Left lung (tissue), 10 donors: ENCODE measurements around the gene CALHM4. TPM values are rescaled to one million over a fixed set of nuclear protein-coding genes. Genes with fewer than 3 reads are reported as not detected.
A peak's percentile ranks its signal among the peaks of the same experiment; 100 is the strongest.

Experiments used
- ATAC-seq: fragments of 200-7000 bp; cut with Tn5 transposase; one replicate; pipeline ENCODE4 v1.9.1; 2020; ENCODE audit warnings: moderate library complexity
- DNase-seq, 4 donors: peaks; one replicate each; pipeline ENCODE4 v3.0.0-alpha.2; 2013 to 2020
- H3K27ac ChIP-seq, 2 donors: fragments of 200-600 bp; sonication (generic) in 1 of 2; one replicate each; pipeline versions ENCODE4 v1.5.0 to v1.8.0; 2020 to 2021
- H3K27me3 ChIP-seq, 2 donors: fragments of 200-600 bp; sonication (generic) in 1 of 2; one replicate each; pipeline versions ENCODE4 v1.5.0 to v1.8.0; 2020 to 2021
- H3K36me3 ChIP-seq, 2 donors: fragments of 200-600 bp; sonication (generic) in 1 of 2; one replicate each; pipeline versions ENCODE4 v1.5.0 to v1.8.0; 2020 to 2021
- H3K4me1 ChIP-seq, 2 donors: fragments of 200-600 bp; one replicate each; pipeline ENCODE4 v1.8.0; 2021
- H3K4me3 ChIP-seq, 2 donors: fragments of 200-600 bp; sonication (generic) in 1 of 2; one replicate each; pipeline versions ENCODE4 v1.5.0 to v1.8.0; 2020 to 2021; ENCODE audit warnings: mild to moderate bottlenecking in 1 of 2
- H3K9me3 ChIP-seq, 2 donors: fragments of 200-600 bp; sonication (generic) in 1 of 2; one replicate each; pipeline versions ENCODE4 v1.5.0 to v1.8.0; 2020 to 2021
- intact Hi-C, 2 donors: fragments of 100-400 bp; cut with DNase I; formaldehyde crosslinking; loops; one replicate each; pipeline versions ENCODE4 v1.11.2 to v1.14.2; 2022
- polyA plus RNA-seq, 6 donors: library from polyadenylated mRNA; unstranded; fragments of 120-200 nt; gene quantifications; one replicate each; pipeline ENCODE4 v1.2.1, GENCODE V29; 2013; ENCODE audit not compliant: insufficient read length in 6 of 6
- total RNA-seq, 2 donors: library from RNA; stranded (reverse); fragmentation: NEBNext Ultra II Directional; extraction: Animal tissue kit (Norgen Biotek cat#: 25700); gene quantifications; one replicate each; pipeline ENCODE4 v1.2.1, GENCODE V29; 2021
- TF ChIP-seq, protein P1 (sequence below), 2 donors: fragments of 200-600 bp; sonication (generic) in 1 of 2; IDR thresholded peaks; one replicate each; pipeline versions ENCODE4 v1.5.0 to v1.8.0; 2021; ENCODE audit warnings: antibody characterized with exemption in 2 of 2
- donor health status: DM: no; HTN: yes; CAD: no.
- donor health status: DM: no; HTN: no; CAD: no.

CALHM4 gene
- total and polyA plus RNA-seq, 8 donors, result not detected

DNA sequence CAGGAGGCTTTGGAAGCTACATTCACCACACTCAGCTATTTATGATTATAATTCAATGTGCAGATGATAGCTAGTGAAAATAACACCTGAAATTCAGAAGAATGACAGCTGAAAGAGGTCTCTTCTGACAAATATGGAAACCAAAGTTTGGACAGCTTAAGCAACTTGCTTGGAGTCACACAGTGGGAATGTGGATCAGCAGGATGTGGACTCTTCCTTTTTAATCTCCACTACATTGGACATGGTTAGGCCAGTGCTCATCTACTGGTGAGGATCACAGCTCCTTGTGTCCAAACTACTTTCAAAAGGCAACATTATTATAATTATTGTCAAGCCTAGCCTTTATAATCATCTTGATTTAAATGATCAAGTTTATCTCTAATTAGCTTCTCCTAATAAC is 18.4 kb upstream of the CALHM4 start:
- Histone ChIP-seq H3K27me3 (no peaks in the 10 kb centered on the region), H3K4me3 (no peak overlapping the region), H3K4me1 (peaks cover 0 to 4% of the 10 kb centered on the region in 2 donors), H3K27ac (no peak overlapping the region), H3K9me3 (no peaks in the 10 kb centered on the region), H3K36me3 (no peaks in the 10 kb centered on the region)
- ATAC-seq, result no peak
- no peak for DNase-seq
- intact Hi-C loops, result loop anchor here in 1 of 2 donors (10.0 kb wide), 1 partner anchor 250 kb away; no protein-coding TSS in a partner anchor
- TF ChIP-seq, protein P1, sequence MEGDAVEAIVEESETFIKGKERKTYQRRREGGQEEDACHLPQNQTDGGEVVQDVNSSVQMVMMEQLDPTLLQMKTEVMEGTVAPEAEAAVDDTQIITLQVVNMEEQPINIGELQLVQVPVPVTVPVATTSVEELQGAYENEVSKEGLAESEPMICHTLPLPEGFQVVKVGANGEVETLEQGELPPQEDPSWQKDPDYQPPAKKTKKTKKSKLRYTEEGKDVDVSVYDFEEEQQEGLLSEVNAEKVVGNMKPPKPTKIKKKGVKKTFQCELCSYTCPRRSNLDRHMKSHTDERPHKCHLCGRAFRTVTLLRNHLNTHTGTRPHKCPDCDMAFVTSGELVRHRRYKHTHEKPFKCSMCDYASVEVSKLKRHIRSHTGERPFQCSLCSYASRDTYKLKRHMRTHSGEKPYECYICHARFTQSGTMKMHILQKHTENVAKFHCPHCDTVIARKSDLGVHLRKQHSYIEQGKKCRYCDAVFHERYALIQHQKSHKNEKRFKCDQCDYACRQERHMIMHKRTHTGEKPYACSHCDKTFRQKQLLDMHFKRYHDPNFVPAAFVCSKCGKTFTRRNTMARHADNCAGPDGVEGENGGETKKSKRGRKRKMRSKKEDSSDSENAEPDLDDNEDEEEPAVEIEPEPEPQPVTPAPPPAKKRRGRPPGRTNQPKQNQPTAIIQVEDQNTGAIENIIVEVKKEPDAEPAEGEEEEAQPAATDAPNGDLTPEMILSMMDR (IDR thresholded peaks at IDR 0.05), result no peak

DNA sequence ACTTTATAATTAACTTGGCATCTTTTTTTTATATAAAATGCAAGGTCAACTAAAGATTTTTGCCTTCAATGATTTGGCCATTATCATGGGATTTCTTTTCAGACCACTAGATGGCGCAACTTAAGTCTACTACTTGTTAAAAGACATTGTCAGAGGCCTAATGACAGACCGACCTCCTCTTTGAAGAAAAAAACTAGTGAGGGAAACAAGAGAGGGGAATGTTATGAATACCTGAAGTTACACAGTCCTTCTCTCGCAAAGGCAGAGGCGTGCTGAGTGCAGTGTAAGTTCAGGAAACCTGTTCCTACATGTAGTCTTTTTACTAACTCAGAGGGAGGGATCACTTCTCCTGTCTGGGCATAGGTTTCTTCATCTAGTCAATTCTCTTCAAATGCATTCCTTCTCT is 17.3 kb upstream of the CALHM4 start:
- Histone ChIP-seq H3K27me3 (peaks cover 0 to 4% of the 10 kb centered on the region in 2 donors), H3K4me1 (no peaks in the 10 kb centered on the region), H3K4me3 (no peak overlapping the region), H3K36me3 (no peaks in the 10 kb centered on the region), H3K27ac (no peak overlapping the region), H3K9me3 (no peaks in the 10 kb centered on the region)
- TF ChIP-seq, protein P1 (IDR thresholded peaks at IDR 0.05), result peak; percentile 71 to 77
- intact Hi-C loops, result loop anchor here in 1 of 2 donors (10.0 kb wide), 1 partner anchor 251 kb away; no protein-coding TSS in a partner anchor
- DNase-seq, result peak in 2 of 4 donors; percentile 48 to 56
- ATAC-seq, result peak; percentile 71

DNA sequence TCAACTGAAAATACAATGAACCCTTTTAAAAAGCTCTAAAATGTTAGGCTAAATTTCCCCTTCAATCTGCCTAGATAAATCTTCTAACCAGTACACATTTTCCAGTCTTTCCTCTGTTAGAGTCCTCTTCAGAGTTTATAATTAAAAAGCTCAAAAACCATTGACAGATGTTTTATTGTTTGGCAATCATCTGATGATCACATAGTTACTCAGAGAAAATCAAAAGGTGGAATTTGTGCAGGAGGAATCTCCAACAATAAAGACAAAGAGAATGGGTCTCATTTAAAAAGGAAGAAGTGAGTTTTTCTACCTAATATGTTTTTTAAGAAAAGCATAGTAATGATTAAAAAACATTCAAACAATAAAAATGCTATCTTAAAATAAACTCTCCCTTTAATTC is 11.1 kb upstream of the CALHM4 start:
- TF ChIP-seq, protein P1 (IDR thresholded peaks at IDR 0.05), result no peak
- ATAC-seq (no peak), DNase-seq (no peak)
- Histone ChIP-seq H3K4me3 (no peak overlapping the region), H3K27me3 (peaks cover 4 to 15% of the 10 kb centered on the region in 2 donors), H3K27ac (no peak overlapping the region), H3K4me1 (no peaks in the 10 kb centered on the region), H3K9me3 (no peaks in the 10 kb centered on the region), H3K36me3 (no peaks in the 10 kb centered on the region)
- intact Hi-C loops, result no loop called here

DNA sequence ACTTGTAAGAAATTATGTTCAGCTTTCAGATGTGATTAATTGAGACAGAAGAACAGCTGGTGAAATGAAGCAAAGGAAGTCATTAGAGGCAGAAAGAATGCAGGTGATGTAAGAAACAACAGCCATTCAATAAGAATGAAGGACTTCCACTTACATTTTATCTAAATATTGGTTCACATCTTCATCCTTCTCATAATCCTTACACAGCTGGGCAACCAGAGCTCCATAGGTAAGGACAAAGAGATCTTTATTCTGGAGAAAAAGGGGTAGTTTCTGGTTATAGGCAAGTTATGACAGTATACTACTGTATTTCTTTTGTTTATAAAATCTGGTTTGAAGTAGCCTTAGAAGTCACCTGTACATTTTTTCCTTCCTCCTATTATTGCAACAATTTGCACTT is 10.4 kb upstream of the CALHM4 start:
- intact Hi-C loops, result no loop called here
- ATAC-seq, result no peak
- Histone ChIP-seq H3K9me3 (no peaks in the 10 kb centered on the region), H3K4me3 (no peak overlapping the region), H3K27me3 (peaks cover 4 to 15% of the 10 kb centered on the region in 2 donors), H3K4me1 (no peaks in the 10 kb centered on the region), H3K36me3 (no peaks in the 10 kb centered on the region), H3K27ac (no peak overlapping the region)
- no peak for DNase-seq
- TF ChIP-seq, protein P1 (IDR thresholded peaks at IDR 0.05), result no peak

DNA sequence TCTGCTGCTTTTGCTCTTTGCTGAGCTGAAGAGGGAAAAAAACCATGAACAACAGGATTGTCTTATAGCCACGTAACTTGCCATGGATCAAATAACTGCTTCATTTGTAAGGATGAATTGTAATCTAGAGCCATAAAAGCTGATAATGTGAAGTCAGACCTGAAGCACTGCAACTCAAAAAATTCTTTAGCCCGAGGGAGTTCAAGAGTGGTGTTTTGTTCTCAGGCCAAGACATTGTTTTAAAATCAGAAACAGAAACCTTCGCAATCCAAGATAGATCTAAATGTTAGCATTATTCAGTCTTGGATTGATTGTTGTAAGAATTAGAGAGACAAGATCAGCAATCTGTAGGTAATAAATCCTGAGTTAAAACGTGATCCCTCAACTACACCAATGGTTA is 7.9 kb upstream of the CALHM4 start, which contains the start of gene TRAPPC3L:
TSS of gene TRAPPC3L (minus strand) at position 34 of the 400 bp plus-strand sequence. CDS start 170 bp downstream, outside the sequence.
- Histone ChIP-seq H3K36me3 (no peaks in the 10 kb centered on the region), H3K27me3 (peaks cover 0 to 15% of the 10 kb centered on the region in 2 donors), H3K9me3 (no peaks in the 10 kb centered on the region), H3K4me1 (no peaks in the 10 kb centered on the region), H3K27ac (no peak within 1 kb of the TSS), H3K4me3 (no peak within 1 kb of the TSS)
- TF ChIP-seq, protein P1 (IDR thresholded peaks at IDR 0.05), result no peak
- intact Hi-C loops, result no loop called here
- no peak for ATAC-seq
- no peak for DNase-seq
